Measurements from ENCODE around the gene ALDH6A1.

The ALDH6A1 gene

DNA sequence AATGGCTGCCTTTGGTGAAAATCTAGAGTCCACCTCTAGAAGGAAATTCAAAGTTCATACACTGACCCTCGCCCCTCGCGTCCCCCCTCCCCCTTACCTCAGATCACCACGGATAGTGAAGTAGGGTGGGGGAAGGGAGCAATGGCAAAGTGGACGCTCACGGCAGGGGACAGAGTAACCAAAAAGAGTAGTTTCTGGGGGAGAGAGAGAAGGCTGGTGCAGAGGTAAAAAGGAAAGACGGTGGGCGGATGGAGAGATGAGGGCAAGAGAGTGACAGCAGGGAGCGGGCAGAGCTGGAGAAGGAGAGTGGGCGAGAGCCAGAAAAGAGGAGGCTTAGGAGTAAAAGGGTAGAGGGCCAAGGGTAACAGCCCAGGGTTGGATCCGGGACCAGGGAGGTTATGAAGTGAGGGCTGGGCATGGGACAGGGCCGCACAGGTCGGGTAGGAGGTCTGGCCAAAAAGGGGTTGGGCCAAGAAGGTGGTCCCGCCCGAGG is 423 bp downstream of the ALDH6A1 start:
- no peaks in the 10 kb centered on the region for H3K27me3 ChIP-seq (ENCODE audit: insufficient read depth, poor library complexity, severe bottlenecking)
- H3K4me3 ChIP-seq (replicated peaks; ENCODE audit: insufficient read depth, low read length): peak overlapping the region; percentile 82
- peak overlapping the region; percentile 51 for H3K27ac ChIP-seq (replicated peaks)
- DNase-seq (ENCODE audit: low read depth in 1 of 2, low spot score in 1 of 2): no peak
- TF ChIP-seq POLR2AphosphoS5 (IDR thresholded peaks at IDR 0.05; ENCODE audit: low read depth) (no peak), GABPA (IDR thresholded peaks at IDR 0.05; ENCODE audit: low read depth) (no peak), SPI1 (IDR thresholded peaks at IDR 0.05; ENCODE audit: borderline replicate concordance, low read depth) (no peak), CTCF (IDR thresholded peaks at IDR 0.05; ENCODE audit: insufficient read depth, low read length) (no peak), REST (IDR thresholded peaks at IDR 0.05; ENCODE audit: insufficient replicate concordance, low read depth) (no peak)

DNA sequence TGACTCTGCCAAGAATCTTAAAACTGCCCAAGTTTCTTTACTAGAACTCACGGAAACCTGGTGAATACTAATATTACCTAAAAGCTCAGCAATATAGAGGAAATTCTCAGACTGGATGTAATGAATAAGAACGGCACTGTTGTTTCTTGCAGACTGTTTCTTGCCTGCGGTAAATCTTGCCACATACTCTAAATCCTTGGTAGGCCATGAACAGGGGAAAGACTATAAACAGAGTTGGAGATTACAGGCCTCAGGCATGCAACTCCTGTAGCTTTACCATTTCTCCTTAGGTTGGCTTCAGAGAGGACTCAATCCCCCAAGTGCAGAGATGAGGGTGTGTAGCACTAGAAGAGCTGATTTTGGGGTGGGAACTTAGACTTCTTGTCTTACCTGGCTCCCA is 1.1 kb downstream of the ALDH6A1 start:
- DNase-seq (ENCODE audit: low read depth in 1 of 2, low spot score in 1 of 2): no peak
- Histone ChIP-seq H3K4me3 (replicated peaks; ENCODE audit: insufficient read depth, low read length) (no peak overlapping the region), H3K27me3 (ENCODE audit: insufficient read depth, poor library complexity, severe bottlenecking) (no peaks in the 10 kb centered on the region), H3K27ac (replicated peaks) (no peak overlapping the region)
- no peak for TF ChIP-seq CTCF (IDR thresholded peaks at IDR 0.05; ENCODE audit: insufficient read depth, low read length)

GRCh38 chr14:74081491-74081890 is 2.8 kb downstream of the ALDH6A1 start:
- TF ChIP-seq POLR2AphosphoS5 (IDR thresholded peaks at IDR 0.05; ENCODE audit: low read depth): no peak
- TF ChIP-seq GABPA (IDR thresholded peaks at IDR 0.05; ENCODE audit: low read depth): no peak
- no peak for TF ChIP-seq REST (IDR thresholded peaks at IDR 0.05; ENCODE audit: insufficient replicate concordance, low read depth)
- TF ChIP-seq CTCF (IDR thresholded peaks at IDR 0.05; ENCODE audit: insufficient read depth, low read length): no peak
- TF ChIP-seq SPI1 (IDR thresholded peaks at IDR 0.05; ENCODE audit: borderline replicate concordance, low read depth): no peak
- no peak overlapping the region for H3K4me3 ChIP-seq (replicated peaks; ENCODE audit: insufficient read depth, low read length)
- DNase-seq (ENCODE audit: low read depth in 1 of 2, low spot score in 1 of 2): no peak

GRCh38 chr14:74080820-74081460 is 3.3 kb downstream of the ALDH6A1 start:
- Histone ChIP-seq H3K4me3 (replicated peaks; ENCODE audit: insufficient read depth, low read length) (no peak overlapping the region), H3K27me3 (ENCODE audit: insufficient read depth, poor library complexity, severe bottlenecking) (no peaks in the 10 kb centered on the region), H3K27ac (replicated peaks) (no peak overlapping the region)
- DNase-seq (ENCODE audit: low read depth in 1 of 2, low spot score in 1 of 2): no peak
- no peak for TF ChIP-seq POLR2AphosphoS5 (IDR thresholded peaks at IDR 0.05; ENCODE audit: low read depth)
- no peak for TF ChIP-seq GABPA (IDR thresholded peaks at IDR 0.05; ENCODE audit: low read depth)
- TF ChIP-seq REST (IDR thresholded peaks at IDR 0.05; ENCODE audit: insufficient replicate concordance, low read depth): no peak
- no peak for TF ChIP-seq SPI1 (IDR thresholded peaks at IDR 0.05; ENCODE audit: borderline replicate concordance, low read depth)
- TF ChIP-seq CTCF (IDR thresholded peaks at IDR 0.05; ENCODE audit: insufficient read depth, low read length): no peak

More at GRCh38 chr14:74081491-74081890, 2.8 kb downstream of the ALDH6A1 start:
- Histone ChIP-seq H3K27ac (replicated peaks) (no peak overlapping the region), H3K27me3 (ENCODE audit: insufficient read depth, poor library complexity, severe bottlenecking) (no peaks in the 10 kb centered on the region)
